Stomach (tissue), 9 donors: ENCODE results near the gene CNDP1. TPM values are rescaled to one million over a fixed set of nuclear protein-coding genes. Genes with fewer than 3 reads are reported as not detected.

ENCODE experiments used
- DNase-seq, 2 donors: peaks; one replicate each; pipeline versions ENCODE4 v3.0.0 to v3.0.0-alpha.2; 2013 to 2019
- H3K27ac ChIP-seq, 5 donors: fragments of 200-600 bp in 4 of 5; sonication (generic) in 4 of 5; one replicate each; pipeline ENCODE4 v1.5.1; 2013 to 2019; ENCODE audit warnings: mild to moderate bottlenecking in 1 of 5, moderate library complexity in 1 of 5
- H3K27me3 ChIP-seq, 3 donors: fragments of 200-600 bp; sonication (generic); one replicate each; pipeline ENCODE4 v1.5.1; 2017 to 2019; ENCODE audit warnings: mixed run types in 1 of 3
- H3K36me3 ChIP-seq, 4 donors: fragments of 200-600 bp; sonication (generic); 1 replicate in 3 of 4; 2 replicates in 1 of 4; pipeline ENCODE4 v1.5.1; 2016 to 2019
- H3K4me1 ChIP-seq, 4 donors: fragments of 200-600 bp; sonication (generic); one replicate each; pipeline ENCODE4 v1.5.1; 2016 to 2019
- H3K4me3 ChIP-seq, 4 donors: fragments of 200-600 bp; sonication (generic) in 3 of 4; one replicate each; pipeline ENCODE4 v1.5.1; 2016 to 2019; ENCODE audit warnings: mild to moderate bottlenecking in 1 of 4
- H3K9me3 ChIP-seq, 4 donors: fragments of 200-600 bp; sonication (generic); one replicate each; pipeline ENCODE4 v1.5.1; 2016 to 2019
- EP300 ChIP-seq: sonication (generic); formaldehyde crosslinking; IDR thresholded peaks from one replicate; pipeline ENCODE4 v1.6.1; 2017; ENCODE audit warnings: antibody characterized with exemption
- POLR2A ChIP-seq, 4 donors: fragments of 450-650 bp; IDR thresholded peaks; one replicate each; pipeline ENCODE4 v1.6.1; 2016; ENCODE audit warnings: antibody characterized with exemption in 4 of 4, control low read depth in 2 of 4, mild to moderate bottlenecking in 1 of 4, moderate library complexity in 1 of 4
- POLR2AphosphoS5 ChIP-seq, 3 donors: sonication (generic); formaldehyde crosslinking; IDR thresholded peaks; one replicate each; pipeline ENCODE4 v1.6.1; 2016; ENCODE audit warnings: antibody characterized with exemption in 3 of 3
- WGBS, 5 donors: extraction: QIAGEN DNeasy Blood & Tissue Kit in 3 of 5; methylation state at CpG; one replicate each; pipeline versions ENCODE4 v1.1.5 to v1.1.7; 2013 to 2018; 5-methylcytosine and 5-hydroxymethylcytosine counted together
- intact Hi-C: fragments of 100-400 bp; cut with DNase I; formaldehyde crosslinking; loops from one replicate; pipeline ENCODE4 v1.15.1; 2023; ENCODE audit warnings: low total_unique reads
- polyA plus RNA-seq, 3 donors: library from polyadenylated mRNA; stranded (reverse); fragments of 200-250 nt; gene quantifications; one replicate each; pipeline ENCODE4 v1.2.3, GENCODE V29; 2013
- total RNA-seq, 5 donors: library from RNA; depleted of rRNA; stranded (reverse); fragments of >200 nt; gene quantifications; one replicate each; pipeline versions ENCODE4 v1.1.0 to v1.2.3, GENCODE V29; 2014 to 2016
- TF ChIP-seq, protein P1 (sequence below), 7 experiments: fragments of 450-650 bp in 4 of 7; fragments of 200-600 bp in 3 of 7; sonication (generic) in 3 of 7; IDR thresholded peaks; one replicate each; pipeline ENCODE4 v1.5.1; 2016 to 2019; ENCODE audit warnings: antibody characterized with exemption in 7 of 7, control low read depth in 2 of 7, mild to moderate bottlenecking in 1 of 7
- donor health status: healthy with polysubstance abuse.
- donor health status: Bipolar disorder and iron deficiency.
- donor health status: healthy.

Gene CNDP1
- total and polyA plus RNA-seq, 8 donors, result 0.13 to 0.72 (median 0.50) TPM; not detected in 5

DNA sequence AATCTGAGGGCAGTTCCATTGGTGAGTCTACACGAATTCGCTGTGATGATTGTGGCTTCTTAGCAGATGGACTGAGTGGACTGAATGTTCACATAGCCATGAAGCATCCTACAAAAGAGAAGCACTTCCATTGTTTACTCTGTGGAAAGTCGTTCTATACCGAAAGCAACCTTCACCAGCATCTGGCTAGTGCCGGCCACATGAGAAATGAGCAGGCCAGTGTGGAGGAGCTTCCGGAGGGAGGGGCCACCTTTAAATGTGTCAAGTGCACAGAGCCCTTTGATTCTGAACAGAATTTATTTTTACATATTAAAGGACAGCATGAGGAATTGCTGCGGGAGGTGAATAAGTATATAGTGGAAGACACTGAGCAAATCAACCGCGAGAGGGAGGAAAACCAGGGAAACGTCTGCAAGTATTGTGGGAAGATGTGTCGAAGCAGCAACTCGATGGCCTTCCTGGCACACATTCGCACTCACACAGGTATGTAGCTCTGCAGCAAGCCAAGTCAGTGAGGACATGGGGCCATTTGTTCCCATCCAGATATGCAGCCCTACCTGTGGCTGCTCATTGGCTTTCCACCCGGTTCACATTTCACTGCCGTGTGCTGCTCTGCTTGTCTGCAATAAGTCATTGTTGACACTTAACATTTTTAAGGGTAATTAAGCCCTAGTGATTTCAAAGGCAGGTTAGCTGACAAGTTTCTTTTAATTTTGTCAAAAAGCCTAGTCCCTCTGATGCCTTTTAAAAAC is 101.1 kb downstream of the CNDP1 start:
- no peak overlapping the region for H3K4me3 ChIP-seq

More for the DNA sequence above, 101.1 kb downstream of the CNDP1 start:
- intact Hi-C loops, result no loop called here
- 82 to 87% (median 85%) methylated on average over 15 of the region's 15 CpGs for WGBS, 5 donors
- peaks cover 0 to 9% (median 0%) of the 10 kb centered on the region in 4 donors for H3K4me1 ChIP-seq
- H3K36me3 ChIP-seq, result peaks cover 14 to 49% (median 46%) of the 10 kb centered on the region in 4 donors
- DNase-seq, result peak in 1 of 2 donors; percentile 56
- H3K9me3 ChIP-seq, result no peaks in the 10 kb centered on the region
- no peak overlapping the region for H3K27ac ChIP-seq
- H3K27me3 ChIP-seq, result no peaks in the 10 kb centered on the region
- TF ChIP-seq EP300, result no peak
- no peak for TF ChIP-seq POLR2AphosphoS5 (IDR thresholded peaks at IDR 0.05)
- TF ChIP-seq POLR2A (IDR thresholded peaks at IDR 0.05), result no peak
- TF ChIP-seq, protein P1, sequence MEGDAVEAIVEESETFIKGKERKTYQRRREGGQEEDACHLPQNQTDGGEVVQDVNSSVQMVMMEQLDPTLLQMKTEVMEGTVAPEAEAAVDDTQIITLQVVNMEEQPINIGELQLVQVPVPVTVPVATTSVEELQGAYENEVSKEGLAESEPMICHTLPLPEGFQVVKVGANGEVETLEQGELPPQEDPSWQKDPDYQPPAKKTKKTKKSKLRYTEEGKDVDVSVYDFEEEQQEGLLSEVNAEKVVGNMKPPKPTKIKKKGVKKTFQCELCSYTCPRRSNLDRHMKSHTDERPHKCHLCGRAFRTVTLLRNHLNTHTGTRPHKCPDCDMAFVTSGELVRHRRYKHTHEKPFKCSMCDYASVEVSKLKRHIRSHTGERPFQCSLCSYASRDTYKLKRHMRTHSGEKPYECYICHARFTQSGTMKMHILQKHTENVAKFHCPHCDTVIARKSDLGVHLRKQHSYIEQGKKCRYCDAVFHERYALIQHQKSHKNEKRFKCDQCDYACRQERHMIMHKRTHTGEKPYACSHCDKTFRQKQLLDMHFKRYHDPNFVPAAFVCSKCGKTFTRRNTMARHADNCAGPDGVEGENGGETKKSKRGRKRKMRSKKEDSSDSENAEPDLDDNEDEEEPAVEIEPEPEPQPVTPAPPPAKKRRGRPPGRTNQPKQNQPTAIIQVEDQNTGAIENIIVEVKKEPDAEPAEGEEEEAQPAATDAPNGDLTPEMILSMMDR (IDR thresholded peaks at IDR 0.05), result no peak

Other genes with a start within 250 kb of the CNDP1 start
- 100 to 1,000 TPM in 3 of 5 donors, 10 to 100 TPM in 2; 75.9 to 116 (median 101) TPM for gene CYB5A, start 242.5 kb upstream of the CNDP1 start, total RNA-seq
- 100 to 1,000 TPM; 186 to 450 (median 314) TPM for gene CYB5A, start 242.5 kb upstream of the CNDP1 start, polyA plus RNA-seq
- gene C18orf63, start 218.7 kb upstream of the CNDP1 start, total RNA-seq, result not detected
- gene C18orf63, start 218.7 kb upstream of the CNDP1 start, polyA plus RNA-seq, result not detected
- gene DIPK1C, start 77.2 kb upstream of the CNDP1 start, total RNA-seq, result 1 to 10 TPM in 2 of 5 donors, not detected in 3; 1.8 to 2.3 TPM
- gene DIPK1C, start 77.2 kb upstream of the CNDP1 start, polyA plus RNA-seq, result 1 to 10 TPM in 2 of 3 donors, under 1 TPM in 1; 0.55 to 2.3 (median 1.8) TPM
- gene CNDP2, start 38.1 kb upstream of the CNDP1 start, total RNA-seq, result 100 to 1,000 TPM in 4 of 5 donors, 10 to 100 TPM in 1; 12.8 to 204 (median 115) TPM
- gene CNDP2, start 38.1 kb upstream of the CNDP1 start, polyA plus RNA-seq, result 100 to 1,000 TPM in 2 of 3 donors, 10 to 100 TPM in 1; 87.5 to 132 (median 110) TPM
- 10 to 100 TPM; 10.7 to 49.0 (median 32.1) TPM for gene ZNF407, start 63.4 kb downstream of the CNDP1 start, total RNA-seq
- gene ZNF407, start 63.4 kb downstream of the CNDP1 start, polyA plus RNA-seq, result 1 to 10 TPM; 2.1 to 2.4 (median 2.2) TPM